C4-2B (cell line): ENCODE results near the gene TSPYL2.
A peak's percentile ranks its signal among the peaks of the same experiment; 100 is the strongest.

ENCODE experiments used
- H3K27ac ChIP-seq: fragments of 450-650 bp; 2 replicates; pipeline ENCODE4 v1.5.1; 2017
- CTCF ChIP-seq: fragments of 450-650 bp; conservative IDR thresholded peaks from 2 replicates; pipeline ENCODE4 v1.5.1; 2017; ENCODE audit warnings: mild to moderate bottlenecking
- ZFX ChIP-seq: fragments of 450-650 bp; IDR thresholded peaks from 2 replicates; pipeline ENCODE4 v1.6.1; 2017

TSPYL2 gene

GRCh38 chrX:53050841-53051240, 31.3 kb upstream of the TSPYL2 start:
- no peak for TF ChIP-seq ZFX
- TF ChIP-seq CTCF, result no peak
- H3K27ac ChIP-seq, result no peak overlapping the region

GRCh38 chrX:53055244-53055849, 26.8 kb upstream of the TSPYL2 start:
- no peak overlapping the region for H3K27ac ChIP-seq
- TF ChIP-seq CTCF (no peak), ZFX (no peak)

- TF ChIP-seq CTCF, result no peak
- no peak for TF ChIP-seq ZFX
- H3K27ac ChIP-seq, result no peak overlapping the region
These were observed 25.9 kb upstream of the TSPYL2 start for GRCh38 chrX:53056292-53056691.

GRCh38 chrX:53065104-53065503, 17.1 kb upstream of the TSPYL2 start:
- TF ChIP-seq CTCF (no peak), ZFX (no peak)
- no peak overlapping the region for H3K27ac ChIP-seq

- peak overlapping the region; percentile 81; the same call in 1 of the 2 replicates for H3K27ac ChIP-seq
- TF ChIP-seq CTCF (no peak), ZFX (no peak)
These were observed 11.1 kb upstream of the TSPYL2 start for GRCh38 chrX:53071064-53071463.

GRCh38 chrX:53071604-53072417, 10.4 kb upstream of the TSPYL2 start:
- TF ChIP-seq ZFX, result no peak
- peak; percentile 78 for TF ChIP-seq CTCF
- peak overlapping the region; percentile 81 for H3K27ac ChIP-seq

GRCh38 chrX:53072418-53073114, 9.6 kb upstream of the TSPYL2 start:
- peak overlapping the region; percentile 81 for H3K27ac ChIP-seq

More at GRCh38 chrX:53072418-53073114, 9.6 kb upstream of the TSPYL2 start:
- TF ChIP-seq CTCF (no peak), ZFX (no peak)
